Measurements from ENCODE around the gene ZNF469.

- no peak for TF ChIP-seq CTCF (IDR thresholded peaks at IDR 0.05)
- no peak for TF ChIP-seq POLR2A (IDR thresholded peaks at IDR 0.05)
Measured at GRCh38 chr16:88391144-88391850, 8.5 kb downstream of the ZNF469 start.
